NCI-H526 (cell line): ENCODE data around the gene SCYL3.
A peak's percentile ranks its signal among the peaks of the same experiment; 100 is the strongest.

Source experiments
- DNase-seq, 2 experiments: peaks; one replicate each; lab custom pipeline; 2025; lab: John Stamatoyannopoulos, UW

The SCYL3 gene

DNA sequence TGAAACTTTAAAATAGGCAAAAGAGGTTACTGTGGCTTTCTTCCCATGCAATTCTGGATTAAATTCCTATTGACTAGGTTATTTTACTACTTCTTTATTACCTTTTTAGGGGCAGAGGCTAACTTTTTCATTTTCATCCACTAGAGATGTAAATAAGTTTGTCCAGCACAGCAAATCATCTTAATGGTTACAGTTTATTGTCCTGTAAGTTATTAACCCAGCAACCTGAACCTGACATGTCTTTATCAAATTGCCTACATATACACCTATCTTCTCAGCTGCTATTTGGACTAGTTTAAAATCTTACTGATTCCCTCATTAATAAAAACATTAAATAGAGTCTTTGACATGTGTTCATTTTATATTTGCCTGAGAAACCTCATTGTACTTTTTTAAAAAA lies 6.9 kb upstream of the SCYL3 start:
- no peak for DNase-seq

DNA sequence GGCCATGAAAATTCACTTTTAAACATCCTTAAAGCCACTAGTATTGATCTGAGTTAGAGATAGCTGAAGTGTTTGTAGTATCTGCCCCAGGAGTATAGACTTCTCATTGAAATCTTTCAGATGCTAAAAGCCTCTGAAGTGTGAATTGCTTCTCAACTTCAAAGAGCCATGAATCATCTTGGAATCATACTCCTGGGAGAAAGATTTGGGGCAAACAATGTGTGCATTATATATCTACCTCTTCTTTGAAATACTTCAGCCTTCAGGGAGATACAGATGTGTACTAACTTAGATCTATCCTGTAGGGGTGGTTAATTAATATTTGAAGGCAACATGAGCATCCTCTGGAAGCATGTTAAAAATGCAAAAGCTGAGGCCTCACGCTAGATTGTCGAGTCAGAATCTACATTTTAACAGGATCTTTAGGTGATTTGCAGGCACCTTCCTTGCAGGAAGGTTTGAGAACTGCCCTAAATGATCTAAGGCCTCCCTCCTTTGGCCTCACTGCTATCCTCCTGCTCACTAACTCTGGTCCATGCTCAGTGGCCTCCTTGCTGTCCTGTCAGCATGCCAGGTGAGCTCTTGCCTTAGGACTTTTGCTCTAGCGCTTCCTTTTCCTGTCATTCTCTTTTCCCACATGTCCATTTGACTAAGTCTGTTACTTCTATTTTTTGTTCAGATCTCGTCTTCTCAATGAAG lies 6.0 kb upstream of the SCYL3 start:
- DNase-seq, result no peak

DNA sequence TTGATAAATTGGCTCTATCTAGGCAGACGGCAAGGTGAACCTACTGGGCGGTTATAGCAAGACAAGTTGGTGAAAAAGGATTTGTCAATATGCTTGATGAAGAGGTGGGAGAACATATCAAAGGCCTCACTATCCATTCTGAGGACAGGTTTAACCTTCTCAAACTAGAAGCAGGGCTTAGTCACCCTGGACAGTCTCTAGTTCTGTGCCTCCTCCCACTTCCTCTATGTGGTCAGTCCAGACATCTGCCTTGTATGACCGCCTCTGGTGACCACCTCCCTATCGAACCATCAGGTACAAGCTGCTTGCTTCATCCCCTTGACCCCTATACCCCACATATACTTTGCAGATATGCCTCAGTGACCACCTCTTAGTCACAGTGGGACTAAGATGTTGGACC lies 2.3 kb upstream of the SCYL3 start:
- DNase-seq, result no peak

DNA sequence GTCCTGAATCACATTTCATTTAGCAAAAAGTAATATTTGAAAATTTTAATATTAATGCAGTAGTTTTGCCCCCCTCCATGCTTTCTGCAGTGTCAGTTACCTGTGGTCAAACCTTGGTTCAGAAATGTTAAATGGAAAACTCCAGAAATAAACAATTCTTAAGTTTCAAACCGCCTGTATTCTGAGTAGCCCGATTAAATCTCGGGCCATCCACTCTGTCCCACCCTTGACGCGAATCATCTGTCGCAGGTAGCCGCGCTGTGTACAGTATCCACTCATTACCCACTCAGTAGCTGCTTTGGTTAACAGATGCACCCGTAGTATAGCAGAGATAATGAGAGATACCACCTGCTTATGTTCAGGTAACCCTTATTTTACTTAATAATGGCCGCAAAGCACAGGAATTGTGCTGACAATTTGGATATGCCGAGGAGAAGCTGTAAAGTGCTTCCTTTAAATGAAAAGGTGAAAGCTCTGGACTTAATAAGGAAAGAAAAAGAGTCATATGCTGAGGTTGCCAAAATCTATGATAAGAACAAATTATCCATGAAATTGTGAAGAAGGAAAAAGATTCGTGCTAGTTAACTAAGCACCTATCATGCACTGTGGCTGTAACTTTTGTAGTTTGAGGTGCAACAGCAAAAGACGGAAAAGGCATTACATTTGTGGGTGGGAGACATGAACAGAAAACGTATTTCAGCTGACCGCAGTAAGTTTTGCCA lies 889 bp upstream of the SCYL3 start:
- DNase-seq, result peak; percentile 63 to 73

DNA sequence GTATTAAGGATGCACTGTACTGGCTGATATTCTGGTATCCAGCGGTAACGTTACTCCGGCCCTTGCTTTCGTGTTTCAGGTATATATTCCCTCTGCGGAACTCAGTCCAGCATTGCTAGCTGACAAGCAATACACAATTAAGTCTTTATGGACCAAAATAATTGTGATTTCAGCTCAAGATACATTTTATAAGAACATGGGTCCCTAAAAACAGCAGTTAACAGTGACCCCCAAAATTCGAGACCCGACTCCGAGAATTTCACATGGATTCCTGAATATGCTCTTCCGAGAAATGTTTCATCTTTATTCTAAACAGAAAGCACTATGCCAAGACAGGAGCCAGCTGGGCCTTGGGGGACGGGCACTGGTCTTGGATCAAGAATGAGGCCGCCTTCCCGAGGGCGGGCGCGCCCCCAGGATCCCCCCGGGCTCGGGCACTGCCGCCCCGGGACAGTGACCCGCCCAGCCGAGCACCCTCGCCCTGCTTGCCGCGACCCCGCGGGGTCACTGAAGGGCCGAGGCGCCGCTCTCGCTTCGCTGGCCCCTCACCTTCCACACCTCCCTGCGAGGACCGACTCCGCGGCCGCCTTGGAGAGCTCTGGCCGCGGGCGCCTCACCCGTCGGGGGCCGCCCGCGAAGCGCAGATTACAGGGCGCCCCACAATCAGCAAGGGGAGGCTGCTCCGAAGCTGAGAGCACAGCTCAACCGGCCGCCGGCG lies 610 bp downstream of the SCYL3 start:
- DNase-seq, result peak; percentile 63 to 81

DNA sequence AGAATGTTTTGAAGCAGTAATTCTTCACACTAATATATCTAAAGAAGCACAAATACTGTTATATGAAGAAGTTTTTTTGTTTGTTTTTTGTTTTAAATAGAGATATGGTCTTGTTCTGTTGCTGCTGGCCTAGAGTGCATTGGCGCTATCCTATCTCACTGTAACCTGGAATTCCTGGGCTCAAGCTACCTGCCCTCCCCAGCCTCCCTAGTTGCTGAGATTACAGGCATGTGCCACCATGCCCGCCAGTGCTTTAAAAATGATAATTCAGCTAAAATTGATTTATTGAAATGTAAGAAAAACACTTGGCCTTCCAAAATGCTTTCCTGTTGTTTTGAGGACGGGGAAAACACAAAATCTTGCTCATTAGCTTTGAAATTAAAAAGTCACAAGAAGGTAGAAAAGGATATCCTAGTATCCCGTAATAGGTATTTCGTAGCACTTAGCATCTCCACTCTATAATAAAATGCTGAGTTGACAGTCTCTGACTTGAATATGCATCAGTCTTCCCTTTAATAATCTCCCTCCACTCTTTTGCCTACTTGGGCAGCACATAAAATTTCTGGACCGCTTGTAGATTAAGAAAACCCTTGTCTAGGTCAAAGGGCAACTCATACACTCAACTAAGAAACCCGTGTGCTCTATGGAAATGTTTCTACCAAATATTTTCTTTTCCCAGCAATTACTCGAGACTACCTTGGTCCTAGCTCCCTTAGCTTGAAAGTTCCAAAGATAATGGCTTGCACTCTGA lies 1.3 kb downstream of the SCYL3 start:
- DNase-seq, result no peak

DNA sequence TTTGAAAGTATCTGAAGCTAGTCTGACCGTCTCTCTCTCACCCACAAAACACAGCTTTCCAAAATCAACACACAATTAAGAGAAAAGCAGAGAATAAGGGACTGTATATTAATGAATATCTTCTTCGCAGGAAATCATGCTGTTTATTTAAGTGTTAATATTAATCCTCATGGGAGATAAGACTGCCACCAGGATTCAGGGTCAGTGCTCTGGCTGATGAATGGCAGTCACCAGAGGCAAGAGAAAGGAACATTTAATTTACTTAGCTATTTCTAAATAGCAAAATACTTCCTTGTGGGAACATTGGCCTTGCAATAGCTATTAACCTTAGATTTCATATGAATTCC lies 2.2 kb downstream of the SCYL3 start:
- DNase-seq, result no peak

DNA sequence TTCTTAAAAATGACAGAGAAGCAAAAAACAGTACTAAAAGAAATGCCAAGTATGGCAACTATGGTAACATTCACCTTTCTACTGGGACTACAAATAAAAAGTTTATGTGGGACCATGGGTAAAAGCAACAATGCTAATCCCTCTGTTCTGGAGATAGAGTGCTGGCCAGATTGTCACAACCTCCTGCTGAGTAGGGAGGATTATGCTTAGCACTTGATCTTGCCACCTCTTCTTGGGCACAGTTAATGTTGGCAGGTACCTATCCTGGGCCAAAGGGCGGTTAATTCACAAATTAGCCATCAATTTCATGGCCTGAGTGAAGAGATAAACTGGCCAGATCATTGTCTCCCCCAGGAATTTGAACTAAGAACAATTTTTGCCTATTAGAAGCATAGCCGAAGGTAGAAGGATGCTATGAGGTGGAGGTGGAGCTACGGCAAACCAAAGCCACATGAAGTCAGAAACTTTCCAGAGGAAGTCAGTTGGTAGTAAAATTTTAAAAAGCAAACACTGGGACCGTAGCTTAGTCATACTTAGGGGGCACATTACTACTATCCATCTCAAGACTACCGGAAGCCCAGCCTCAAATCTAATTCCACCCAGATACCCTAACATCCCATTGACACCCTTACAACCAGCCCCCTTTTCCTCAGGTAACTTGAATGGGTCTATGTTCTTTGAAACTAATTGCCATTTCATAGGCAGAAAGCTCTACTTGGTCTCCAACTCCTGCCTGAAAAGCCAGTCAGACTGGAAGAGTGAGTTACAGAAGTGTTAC lies 2.7 kb downstream of the SCYL3 start:
- peak; percentile 64 to 74 for DNase-seq

DNA sequence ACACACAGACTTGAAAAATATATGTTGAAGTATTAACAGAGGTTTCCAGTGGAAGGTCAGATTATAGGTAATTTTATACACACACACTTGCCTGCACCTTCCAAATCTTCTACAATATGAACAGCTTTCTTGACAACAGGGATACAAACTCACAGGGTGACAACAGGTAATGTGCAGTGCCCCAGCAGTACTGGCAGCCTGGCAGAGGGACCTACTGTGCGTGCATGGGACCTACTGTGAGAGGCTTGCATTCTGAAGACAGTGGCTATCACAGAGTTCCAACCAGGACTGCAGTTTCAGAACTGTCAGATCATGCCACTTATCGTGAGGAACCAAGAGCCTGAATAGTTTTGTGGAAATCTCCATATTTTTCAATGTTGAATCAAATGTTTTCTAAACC lies 3.8 kb downstream of the SCYL3 start:
- DNase-seq, result no peak

DNA sequence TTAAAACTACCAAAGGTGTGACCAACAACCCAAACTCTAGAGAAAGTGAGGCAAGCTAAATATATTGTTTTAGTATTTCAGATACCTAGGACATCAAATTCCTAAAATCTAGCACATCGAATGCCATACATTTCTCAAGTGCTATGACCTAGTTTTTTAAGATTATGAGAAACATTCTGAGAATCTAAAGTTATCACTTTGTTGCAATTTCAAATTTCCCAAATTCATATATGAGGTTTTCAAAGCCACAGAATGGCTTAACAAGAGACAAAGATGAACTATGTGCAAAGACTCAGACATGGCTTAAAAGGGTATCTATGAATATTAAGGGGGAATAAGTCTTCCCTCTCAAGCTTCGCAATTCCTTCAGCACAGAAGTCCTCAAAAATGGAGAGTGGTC lies 6.8 kb downstream of the SCYL3 start:
- DNase-seq, result no peak

DNA sequence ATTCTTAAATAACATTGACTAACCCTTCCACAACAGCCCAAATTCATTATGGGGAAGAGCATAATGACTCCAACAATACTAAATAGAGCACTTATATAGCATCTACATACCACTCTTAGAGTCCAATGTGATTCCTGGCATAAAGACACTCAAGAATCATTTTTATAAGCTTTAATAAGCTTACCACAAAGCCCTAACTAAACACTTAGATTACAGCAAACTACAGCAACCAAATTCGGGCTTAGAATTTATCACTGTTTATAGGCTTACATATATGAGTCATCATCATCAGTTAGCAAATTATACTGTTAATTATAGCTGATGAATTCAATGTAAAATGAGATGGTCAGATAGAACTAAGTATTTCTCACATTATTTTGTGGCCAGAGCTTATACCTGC lies 7.3 kb downstream of the SCYL3 start:
- no peak for DNase-seq

DNA sequence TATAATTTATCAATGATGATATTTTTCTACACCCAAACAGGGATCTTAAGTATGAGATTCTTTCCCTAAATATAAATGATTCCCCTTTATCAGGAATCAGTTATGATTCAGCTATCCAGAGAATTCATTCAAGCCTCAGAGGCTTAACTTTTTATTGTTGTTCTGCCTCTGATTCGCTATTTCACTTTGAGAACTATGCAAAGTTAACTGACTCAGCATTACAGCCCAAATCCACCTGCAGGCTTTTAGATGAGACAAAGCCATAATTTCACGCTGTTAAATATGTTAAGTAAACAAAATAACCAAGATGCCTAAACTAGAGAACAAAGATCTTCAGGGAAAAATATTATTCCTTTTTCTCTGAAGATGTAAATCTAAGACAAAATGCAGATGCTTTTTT lies 8.5 kb downstream of the SCYL3 start:
- DNase-seq, result no peak

DNA sequence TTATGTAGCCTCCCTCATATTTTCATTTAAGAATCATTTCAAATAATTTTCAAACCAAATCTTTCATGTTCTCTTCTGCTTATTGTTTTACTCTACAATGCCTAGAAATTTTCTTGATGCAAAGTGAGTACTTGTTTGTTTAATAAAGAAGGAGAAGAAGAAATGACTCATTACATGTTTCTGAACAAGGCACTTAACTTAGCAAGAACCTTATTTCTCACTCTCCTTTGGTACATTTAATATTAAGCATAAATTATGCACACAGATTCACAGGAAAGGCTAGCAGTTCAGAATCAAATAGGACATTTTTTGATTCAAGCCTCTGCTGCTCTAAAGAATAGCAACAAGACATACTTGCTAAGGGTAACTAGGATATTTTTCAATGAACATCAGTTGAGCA lies 9.1 kb downstream of the SCYL3 start:
- no peak for DNase-seq

DNA sequence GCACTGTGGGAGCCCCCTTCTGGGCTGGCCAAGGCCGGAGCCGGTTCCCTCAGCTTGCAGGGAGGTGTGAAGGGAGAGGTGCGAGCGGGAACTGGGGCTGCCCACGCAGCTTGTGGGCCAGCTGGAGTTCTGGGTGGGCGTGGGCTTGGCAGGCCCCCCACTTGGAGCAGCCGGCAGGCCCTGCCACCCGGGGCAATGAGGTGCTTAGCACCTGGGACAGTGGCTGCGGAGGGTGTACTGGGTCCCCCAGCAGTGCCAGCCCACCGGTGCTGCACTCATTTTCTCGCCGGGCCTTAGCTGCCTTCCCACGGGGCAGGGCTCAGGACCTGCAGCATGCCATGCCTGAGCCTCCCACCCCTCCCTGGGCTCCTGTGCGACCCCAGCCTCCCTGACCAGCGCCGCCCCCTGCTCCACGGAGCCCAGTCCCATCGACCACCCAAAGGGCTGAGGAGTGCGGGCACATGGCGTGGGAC lies 11.6 kb downstream of the SCYL3 start:
- DNase-seq, result no peak

DNA sequence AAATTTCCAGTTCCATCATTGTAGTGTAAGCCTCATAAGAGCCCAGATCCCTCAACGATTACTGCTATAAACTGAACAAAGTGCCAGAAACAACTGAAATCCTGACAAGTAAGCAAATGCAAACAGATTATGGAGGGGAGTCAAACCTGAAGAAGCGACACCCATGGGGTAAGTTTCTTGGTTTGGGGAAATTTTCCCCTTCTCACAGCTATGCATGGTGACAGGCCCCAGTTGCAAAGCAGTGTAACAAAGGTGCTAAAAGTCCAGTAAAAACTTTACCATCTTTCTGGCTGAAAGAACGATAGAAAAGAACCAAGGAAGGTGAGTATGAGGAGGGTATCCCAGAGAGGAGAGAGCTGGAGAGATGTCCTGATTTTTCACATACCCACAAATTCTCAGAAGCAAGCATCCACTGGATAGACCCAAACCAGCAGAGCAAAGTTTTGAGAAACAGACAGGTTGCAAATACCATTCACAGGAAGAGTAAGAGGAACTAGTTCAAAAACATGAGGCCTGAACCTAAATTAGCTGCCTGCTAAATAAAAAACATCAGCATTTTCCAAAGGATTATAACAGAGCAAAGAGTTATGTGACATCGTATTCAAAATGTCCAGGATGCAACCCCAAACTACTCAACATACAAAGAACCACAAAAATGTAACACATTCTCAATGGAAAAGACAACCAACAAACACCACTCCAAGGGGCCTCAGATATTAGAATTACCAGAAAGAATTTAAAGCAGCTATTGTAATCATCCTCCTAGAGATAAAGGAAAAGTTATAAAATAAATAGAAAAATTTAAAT lies 14.5 kb downstream of the SCYL3 start:
- no peak for DNase-seq

DNA sequence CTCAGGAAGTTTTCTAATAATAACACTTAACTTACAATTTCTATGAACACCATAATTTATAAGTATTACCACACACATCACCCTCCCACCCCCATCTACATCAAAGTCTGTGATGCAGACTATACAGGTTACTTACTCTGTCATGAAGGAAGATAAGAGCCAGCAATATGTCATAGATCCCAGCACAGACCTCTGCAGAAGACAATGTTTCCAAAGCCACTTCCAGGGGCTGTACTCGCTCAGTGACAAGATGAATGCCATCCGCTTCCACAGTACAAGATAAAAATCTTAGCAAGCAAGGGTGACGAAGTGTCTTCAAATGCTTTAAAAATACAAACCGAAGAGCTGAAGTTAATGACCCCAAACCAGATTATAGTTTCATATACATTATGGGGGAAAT lies 15.2 kb downstream of the SCYL3 start:
- no peak for DNase-seq

DNA sequence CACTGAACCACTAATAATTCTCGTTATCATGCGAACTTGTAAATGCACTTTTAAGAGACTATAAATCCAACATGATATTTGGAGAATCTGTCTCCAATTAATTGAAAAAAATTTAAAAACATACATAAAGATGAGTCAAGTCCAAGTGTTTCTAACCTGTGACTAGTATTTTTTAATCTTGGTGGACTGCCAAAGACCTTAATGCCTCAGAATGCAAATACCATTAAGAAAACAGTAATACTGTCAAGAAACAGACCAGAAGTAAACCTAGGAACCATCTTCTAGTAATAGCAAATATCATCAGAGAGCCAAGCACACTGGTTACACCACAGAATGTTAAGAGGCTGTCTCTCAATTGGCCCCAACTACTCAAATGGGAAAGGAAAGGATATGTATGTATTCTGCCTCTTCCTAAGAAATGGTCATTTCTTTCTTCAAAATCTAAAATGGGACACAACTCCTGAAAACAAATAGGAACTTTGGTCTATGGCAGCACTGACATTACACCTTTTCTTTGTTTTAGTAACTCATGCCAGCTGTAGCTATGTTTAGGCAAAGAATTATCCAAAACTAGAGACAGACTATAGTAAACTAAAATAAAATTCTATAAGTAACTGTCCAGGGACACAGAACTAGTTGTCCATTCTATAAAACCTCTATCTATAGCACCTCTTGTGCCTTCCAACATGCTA lies 15.8 kb downstream of the SCYL3 start:
- no peak for DNase-seq

DNA sequence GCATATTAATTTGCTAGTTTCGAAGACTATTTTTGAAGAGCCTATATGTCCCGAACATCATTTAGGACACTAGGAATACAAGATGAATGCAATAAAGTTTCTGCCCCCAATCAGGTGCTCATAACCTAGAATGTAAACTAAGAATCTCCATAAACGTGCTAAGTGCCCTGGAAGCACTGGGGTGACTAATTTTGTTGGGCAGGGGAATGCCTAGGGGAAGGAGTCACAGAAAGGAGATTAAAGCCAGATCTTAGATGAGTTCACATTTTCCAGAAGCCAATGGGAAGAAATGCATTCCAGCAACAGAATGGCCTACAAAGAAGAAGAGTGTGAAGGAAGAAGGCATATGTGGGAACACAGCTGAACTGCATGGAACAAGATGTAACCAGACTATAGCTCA lies 19.5 kb downstream of the SCYL3 start:
- no peak for DNase-seq

DNA sequence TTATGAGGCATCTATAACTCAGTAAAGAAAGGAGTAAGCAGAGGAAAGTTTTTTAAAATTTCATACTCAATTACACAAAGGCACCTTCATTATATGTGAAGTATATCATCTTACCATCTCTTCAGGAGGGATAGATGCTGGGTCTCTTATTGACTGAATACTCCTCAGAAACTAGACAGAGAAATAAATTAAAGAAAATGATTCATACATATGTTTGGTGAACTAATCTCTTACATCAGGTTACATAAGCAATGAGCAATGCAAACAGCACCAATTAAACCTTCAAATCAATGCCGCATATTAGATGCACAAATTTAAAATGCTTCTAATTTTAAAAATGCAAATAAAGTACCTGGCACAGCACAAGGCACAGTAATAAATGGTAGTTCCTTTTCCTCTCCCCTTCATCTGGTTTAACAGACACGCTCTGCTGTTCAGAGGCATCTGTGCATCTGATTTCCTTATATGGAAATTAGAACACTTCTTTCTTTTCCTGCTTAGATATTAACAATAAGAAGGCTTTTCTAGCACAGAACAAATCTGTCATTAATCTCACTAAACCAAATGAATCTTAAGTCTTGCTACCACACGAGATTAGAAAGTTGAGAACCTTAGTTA lies 20.0 kb downstream of the SCYL3 start:
- peak; percentile 34 to 65 for DNase-seq

DNA sequence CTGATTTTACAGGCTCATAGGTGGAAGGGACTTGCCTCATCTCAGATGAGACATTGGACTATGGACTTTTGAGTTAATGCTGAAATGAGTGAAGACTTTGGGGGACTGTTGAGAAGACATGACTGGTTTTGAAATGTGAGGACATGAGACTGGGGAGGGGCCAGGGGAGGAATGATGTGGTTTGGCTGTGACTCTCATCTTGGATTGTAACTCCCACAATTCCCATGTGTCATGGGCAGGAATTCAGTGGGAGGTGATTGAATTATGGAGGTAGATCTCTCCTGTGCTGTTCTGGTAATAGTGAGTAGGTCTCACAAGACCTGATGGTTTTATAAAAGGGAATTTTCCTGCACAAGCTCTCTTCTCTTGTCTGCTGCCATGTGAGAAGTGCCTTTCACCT lies 20.8 kb downstream of the SCYL3 start:
- DNase-seq, result no peak
